Adipocyte (in vitro differentiated cells): ENCODE measurements around the gene DLK2.
A peak's percentile ranks its signal among the peaks of the same experiment; 100 is the strongest.
"Not testable (repeated sequence)": the region's sequence is repeated elsewhere in the genome, so short reads cannot be mapped to it uniquely, and the experiment has no call there.

Experiments used
- DNase-seq: peaks from one replicate; pipeline ENCODE4 v3.0.0-alpha.2; 2015; ENCODE audit warnings: low read depth
- H3K27me3 ChIP-seq: replicated peaks from 2 replicates; pipeline ENCODE4 v1.7.0; 2013; ENCODE audit warnings: mild to moderate bottlenecking, low read length, moderate library complexity; ENCODE audit not compliant: control insufficient read depth, insufficient read depth
- H3K36me3 ChIP-seq: 2 replicates; pipeline ENCODE4 v1.7.0; 2013; ENCODE audit warnings: low read length, mild to moderate bottlenecking, moderate library complexity; ENCODE audit not compliant: control insufficient read depth, insufficient read depth, severe bottlenecking
- H3K4me1 ChIP-seq: 2 replicates; pipeline ENCODE4 v1.7.0; 2013; ENCODE audit warnings: mild to moderate bottlenecking, low read length, moderate library complexity; ENCODE audit not compliant: control insufficient read depth, insufficient read depth
- H3K4me3 ChIP-seq: 2 replicates; pipeline ENCODE4 v1.7.0; 2013; ENCODE audit warnings: mild to moderate bottlenecking, low read length, moderate library complexity
- H3K9ac ChIP-seq: 2 replicates; pipeline ENCODE4 v1.7.0; 2013; ENCODE audit warnings: mild to moderate bottlenecking, low read length, moderate library complexity
- H3K9me3 ChIP-seq: 2 replicates; pipeline ENCODE4 v1.7.0; 2013; ENCODE audit warnings: mild to moderate bottlenecking, low read length, moderate library complexity; ENCODE audit not compliant: control insufficient read depth

Gene DLK2

DNA sequence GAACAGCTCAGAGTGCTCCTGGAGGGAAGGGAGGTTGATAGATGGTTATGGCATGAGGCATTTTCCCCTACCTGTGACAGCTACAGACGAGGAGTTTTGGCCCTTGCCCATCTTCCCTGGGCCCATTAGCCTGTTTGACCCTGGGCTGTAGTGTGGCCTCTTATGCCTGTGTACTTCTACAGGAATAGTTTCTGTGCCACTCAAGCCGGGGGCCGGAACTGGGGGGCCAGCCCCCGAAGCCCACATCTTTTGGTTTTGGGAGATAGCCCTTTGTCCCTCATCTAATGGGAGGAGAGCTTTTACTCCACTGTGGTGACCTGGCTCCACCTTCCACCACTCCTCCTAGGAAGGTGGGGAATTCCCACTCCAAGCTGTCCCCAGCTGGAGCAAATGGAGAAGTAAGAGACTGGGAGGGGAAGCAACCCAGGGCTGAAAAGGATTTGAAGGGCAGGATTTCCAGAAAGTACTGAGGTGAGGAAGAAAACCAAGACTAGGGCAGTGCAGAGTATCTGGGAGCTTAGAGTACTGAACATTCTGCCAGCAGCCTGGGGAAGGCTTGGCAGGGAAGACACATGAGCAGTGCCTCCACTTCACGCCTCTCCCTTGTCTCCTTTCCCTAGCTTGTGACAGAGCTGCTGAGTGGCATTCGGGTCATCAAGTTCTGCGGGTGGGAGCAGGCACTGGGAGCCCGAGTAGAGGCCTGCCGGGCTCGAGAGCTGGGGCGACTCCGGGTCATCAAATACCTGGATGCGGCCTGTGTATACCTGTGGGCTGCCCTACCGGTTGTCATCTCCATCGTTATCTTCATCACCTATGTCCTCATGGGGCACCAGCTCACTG, 21.1 kb downstream of the DLK2 start:
- Histone ChIP-seq H3K9me3 (no peaks in the 10 kb centered on the region), H3K27me3 (no peaks in the 10 kb centered on the region), H3K9ac (no peak overlapping the region), H3K4me3 (no peak overlapping the region), H3K4me1 (peaks cover 24% of the 10 kb centered on the region), H3K36me3 (peaks cover 46% of the 10 kb centered on the region)
- no peak for DNase-seq

DNA sequence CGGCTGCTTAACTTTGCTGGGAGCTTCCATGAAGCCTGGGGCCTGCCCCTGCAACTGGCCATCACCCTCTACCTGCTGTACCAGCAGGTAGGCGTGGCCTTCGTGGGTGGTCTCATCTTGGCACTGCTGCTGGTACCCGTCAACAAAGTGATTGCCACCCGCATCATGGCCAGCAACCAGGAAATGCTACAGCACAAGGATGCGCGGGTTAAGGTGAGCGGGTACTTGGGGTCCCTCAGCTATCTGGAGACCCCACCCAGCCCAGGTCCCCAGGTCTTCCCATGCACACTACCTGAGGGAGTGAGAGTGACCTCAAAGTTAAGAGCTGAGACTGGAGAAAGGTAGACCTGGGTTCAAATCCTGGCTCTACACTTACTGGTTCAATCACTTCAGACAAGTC, 22.2 kb downstream of the DLK2 start:
- H3K4me3 ChIP-seq, result no peak overlapping the region
- peaks cover 38% of the 10 kb centered on the region for H3K36me3 ChIP-seq
- H3K9me3 ChIP-seq, result no peaks in the 10 kb centered on the region
- DNase-seq, result no peak
- H3K9ac ChIP-seq, result no peak overlapping the region
- no peaks in the 10 kb centered on the region for H3K27me3 ChIP-seq
- H3K4me1 ChIP-seq, result peaks cover 34% of the 10 kb centered on the region

DNA sequence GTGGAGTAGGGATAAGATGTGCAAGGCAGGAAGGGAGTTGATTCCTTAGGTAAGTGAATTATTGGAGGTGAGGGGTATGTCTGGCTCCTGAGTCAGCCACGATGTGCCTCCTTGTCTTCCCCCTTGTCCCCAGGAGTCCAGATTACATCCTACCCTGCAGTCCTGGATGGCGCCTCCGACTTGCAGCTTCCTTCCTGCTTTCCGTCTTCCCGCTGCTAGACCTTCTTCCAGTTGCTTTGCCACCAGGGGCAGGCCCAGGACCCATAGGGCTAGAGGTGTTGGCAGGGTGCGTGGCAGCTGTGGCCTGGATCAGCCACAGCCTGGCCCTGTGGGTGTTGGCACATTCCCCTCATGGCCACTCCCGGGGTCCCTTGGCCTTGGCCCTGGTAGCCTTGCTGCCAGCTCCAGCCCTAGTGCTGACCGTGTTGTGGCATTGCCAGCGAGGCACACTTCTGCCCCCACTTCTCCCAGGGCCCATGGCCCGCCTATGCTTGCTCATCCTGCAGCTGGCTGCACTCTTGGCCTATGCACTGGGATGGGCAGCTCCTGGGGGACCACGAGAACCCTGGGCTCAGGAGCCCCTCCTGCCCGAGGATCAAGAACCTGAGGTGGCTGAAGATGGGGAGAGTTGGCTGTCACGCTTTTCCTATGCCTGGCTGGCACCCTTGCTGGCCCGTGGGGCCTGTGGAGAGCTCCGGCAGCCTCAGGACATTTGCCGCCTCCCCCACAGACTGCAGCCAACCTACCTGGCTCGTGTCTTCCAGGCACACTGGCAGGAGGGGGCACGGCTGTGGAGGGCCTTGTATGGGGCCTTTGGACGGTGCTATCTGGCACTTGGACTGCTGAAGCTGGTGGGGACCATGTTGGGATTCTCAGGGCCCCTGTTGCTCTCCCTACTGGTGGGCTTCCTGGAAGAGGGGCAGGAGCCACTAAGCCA, 23.1 kb downstream of the DLK2 start:
- Histone ChIP-seq H3K36me3 (peaks cover 32% of the 10 kb centered on the region), H3K4me3 (no peak overlapping the region), H3K9me3 (no peaks in the 10 kb centered on the region), H3K4me1 (peaks cover 27% of the 10 kb centered on the region), H3K27me3 (no peaks in the 10 kb centered on the region), H3K9ac (no peak overlapping the region)
- no peak for DNase-seq

DNA sequence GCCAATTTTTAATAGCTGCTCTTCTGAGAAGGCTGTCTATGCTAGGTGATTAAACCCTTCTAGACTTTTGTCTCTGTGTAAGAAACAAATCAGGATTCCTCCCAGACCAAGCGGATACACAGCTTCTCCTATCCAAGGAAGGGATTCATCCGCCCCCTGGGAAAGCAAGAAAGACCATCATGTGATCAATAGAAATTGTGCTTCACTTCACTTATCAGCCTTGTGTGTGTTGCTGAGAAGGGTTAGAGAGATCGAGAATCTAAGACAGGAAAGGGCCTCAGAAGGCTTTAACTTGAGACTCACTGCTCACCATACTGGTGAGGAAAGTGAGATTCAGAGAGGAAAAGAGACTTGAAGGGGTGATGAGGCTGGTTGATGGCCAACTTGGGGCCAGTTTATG, 26.5 kb downstream of the DLK2 start:
- Histone ChIP-seq H3K4me1 (peaks cover 14% of the 10 kb centered on the region), H3K27me3 (no peaks in the 10 kb centered on the region), H3K36me3 (peaks cover 26% of the 10 kb centered on the region), H3K9ac (peak overlapping the region; percentile 97), H3K9me3 (no peaks in the 10 kb centered on the region), H3K4me3 (peak overlapping the region; percentile 97)
- DNase-seq, result no peak

DNA sequence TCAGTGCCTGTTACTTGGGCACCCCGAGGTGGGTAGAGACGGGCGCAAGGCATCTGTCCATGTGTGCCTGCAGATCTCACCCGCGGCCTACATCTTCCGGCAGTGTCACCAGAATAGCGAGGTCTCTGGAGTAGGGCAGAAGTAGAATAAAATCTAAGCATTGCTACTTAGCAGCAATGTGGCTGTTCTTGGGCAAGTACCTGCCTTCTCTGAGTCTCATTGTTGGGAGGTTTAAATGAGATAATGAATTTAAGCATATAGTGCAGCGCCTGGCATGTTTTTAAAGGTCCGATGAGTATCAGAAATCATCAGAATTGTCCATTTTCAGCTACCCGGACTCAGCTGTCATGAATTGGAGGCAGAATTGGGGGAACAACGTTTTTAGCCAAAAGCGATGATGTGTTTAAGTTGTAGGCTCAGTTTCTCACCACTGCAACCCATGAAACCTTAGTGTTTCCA, 27.2 kb downstream of the DLK2 start:
- DNase-seq, result no peak
- Histone ChIP-seq H3K9me3 (no peaks in the 10 kb centered on the region), H3K27me3 (no peaks in the 10 kb centered on the region), H3K4me3 (peak overlapping the region; percentile 97), H3K36me3 (peaks cover 21% of the 10 kb centered on the region), H3K4me1 (peaks cover 14% of the 10 kb centered on the region), H3K9ac (peak overlapping the region; percentile 97)

DNA sequence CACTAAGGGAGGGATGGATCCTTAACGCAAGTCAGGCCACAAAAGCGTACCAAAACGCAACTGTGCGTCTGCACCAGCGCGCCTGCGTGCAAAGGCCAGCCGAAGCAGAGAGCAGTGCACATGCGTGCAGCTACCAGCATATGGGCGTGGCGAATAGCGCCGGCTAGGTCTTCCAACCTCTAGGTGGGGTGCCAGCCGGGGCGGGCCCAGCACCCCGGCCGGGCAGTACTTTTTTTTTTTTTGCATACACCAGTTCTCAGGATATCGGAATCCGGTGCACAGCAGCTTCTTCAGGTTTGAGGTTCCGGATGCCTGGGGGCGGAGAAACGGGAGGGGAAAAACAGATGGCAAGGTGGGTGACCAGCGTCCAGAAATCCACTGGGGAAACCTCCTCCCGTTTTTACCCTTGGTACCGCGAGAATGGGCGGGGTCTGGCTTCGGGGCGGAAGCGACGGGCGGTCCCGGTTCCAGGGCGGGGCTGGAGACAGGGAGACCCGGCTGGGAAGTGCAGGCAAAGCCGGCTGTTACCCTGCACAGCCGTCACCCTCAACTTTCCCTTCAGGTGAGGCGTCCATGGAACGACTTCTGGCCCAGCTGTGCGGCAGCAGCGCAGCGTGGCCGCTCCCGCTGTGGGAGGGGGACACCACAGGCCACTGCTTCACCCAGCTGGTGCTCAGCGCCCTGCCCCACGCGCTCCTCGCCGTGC, 27.8 kb downstream of the DLK2 start, which contains the start of gene ABCC10:
ABCC10 (plus strand) TSS at position 136 of the 706 bp plus-strand sequence; CDS start at position 574, 438 bp downstream.
- Histone ChIP-seq H3K9ac (peak within 1 kb of the TSS; percentile 97), H3K9me3 (no peaks in the 10 kb centered on the region), H3K4me3 (peak within 1 kb of the TSS; percentile 97), H3K27me3 (no peaks in the 10 kb centered on the region), H3K4me1 (peaks cover 14% of the 10 kb centered on the region), H3K36me3 (peaks cover 15% of the 10 kb centered on the region)
- DNase-seq, result peak; percentile 97

DNA sequence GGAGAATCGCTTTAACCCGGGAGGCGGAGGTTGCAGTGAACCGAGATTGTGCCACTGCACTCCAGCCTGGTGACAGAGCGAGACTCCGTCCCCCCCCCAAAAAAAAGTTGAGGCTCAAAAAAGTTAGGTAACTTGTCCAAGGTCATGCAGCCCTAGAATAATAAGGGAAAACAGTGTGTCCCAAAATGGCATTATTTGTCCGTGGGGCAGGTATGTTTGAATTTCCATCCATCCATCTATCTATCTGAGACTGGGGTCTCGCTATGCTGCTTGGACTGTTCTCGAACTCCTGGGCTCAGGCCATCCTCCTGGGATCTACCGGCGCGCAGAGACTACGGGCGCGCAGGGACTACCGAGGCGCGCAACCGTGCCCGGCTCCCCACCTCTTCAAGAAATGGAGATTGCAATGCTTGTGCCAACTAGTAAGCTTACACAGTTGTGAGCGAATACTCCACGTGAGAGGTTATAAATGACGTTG, 28.4 kb downstream of the DLK2 start:
- Histone ChIP-seq H3K9ac (peak overlapping the region; percentile 97), H3K27me3 (no peaks in the 10 kb centered on the region), H3K9me3 (no peaks in the 10 kb centered on the region), H3K4me3 (peak overlapping the region; percentile 97), H3K4me1 (peaks cover 14% of the 10 kb centered on the region), H3K36me3 (peaks cover 10% of the 10 kb centered on the region)
- no peak for DNase-seq

DNA sequence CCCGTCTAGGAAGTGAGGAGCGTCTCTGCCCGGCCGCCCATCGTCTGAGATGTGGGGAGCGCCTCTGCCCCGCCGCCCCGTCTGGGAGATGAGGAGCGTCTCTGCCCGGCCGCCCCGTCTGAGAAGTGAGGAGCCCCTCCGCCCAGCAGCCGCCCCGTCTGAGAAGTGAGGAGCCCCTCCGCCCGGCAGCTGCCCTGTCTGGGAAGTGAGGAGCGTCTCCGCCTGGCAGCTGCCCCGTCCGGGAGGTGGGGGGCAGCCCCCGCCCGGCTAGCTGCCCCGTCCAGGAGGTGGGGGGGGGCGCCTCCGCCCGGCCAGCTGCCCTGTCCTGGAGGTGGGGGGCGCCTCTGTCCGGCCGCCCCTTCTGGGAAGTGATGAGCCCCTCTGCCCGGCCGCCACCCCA, 30.3 kb downstream of the DLK2 start:
- peaks cover 14% of the 10 kb centered on the region for H3K4me1 ChIP-seq
- H3K36me3 ChIP-seq, H3K9me3 ChIP-seq, H3K27me3 ChIP-seq, DNase-seq, H3K9ac ChIP-seq, H3K4me3 ChIP-seq: not testable (repeated sequence)

DNA sequence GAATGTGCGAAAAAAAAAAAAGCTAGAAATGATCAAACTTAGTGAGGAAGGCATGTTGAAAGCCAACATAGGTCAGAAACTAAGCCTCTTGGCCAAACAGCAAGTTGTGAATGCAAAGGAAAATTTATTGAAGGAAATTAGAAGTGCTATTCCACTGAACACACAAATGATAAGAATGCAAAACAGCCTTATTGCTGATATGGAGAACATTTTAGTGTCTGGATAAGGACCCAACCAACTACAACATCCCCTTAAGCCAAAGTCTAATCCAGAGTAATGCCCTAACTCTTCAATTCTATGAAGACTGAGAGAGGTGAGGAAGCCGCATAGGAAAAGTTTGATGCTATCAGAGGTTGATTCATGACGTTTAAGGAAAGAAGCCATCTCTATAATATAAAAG, 33.5 kb downstream of the DLK2 start:
- Histone ChIP-seq H3K4me3 (no peak overlapping the region), H3K36me3 (no peaks in the 10 kb centered on the region), H3K4me1 (peaks cover under 1% of the 10 kb centered on the region), H3K9me3 (peaks cover 4% of the 10 kb centered on the region), H3K9ac (no peak overlapping the region), H3K27me3 (peaks cover 10% of the 10 kb centered on the region)
- DNase-seq, result no peak

DNA sequence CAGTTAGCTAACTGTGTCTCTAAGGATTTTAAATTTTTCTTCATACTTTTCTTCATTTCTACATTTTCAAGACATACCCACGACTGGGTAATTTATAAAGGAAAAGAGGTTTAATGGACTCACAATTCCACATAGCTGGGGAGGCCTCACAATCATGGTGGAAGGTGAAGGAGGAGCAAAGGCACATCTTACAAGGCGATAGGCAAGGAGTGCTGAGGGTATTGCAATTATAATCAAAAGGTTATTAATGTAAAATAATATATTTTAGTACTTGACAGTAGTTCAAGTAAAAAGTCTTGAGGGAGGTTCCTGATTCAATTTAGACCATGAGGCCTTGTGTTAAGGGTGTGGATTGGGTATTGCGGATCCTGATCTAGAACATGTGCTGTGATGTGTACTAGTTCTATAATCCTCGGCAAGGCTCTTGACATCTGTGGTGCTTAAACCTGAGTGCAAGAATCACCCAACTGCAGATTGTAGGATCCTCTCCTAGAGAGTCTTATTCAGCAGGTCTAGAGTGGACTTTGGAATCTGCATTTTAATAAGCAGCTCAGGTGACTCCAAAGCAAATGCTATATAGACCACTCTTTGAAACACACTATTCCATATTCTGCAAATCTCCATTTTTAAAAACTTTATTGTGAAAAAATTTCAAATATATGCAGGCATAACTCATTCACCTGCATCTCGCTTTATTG, 35.2 kb downstream of the DLK2 start:
- no peak for DNase-seq
- Histone ChIP-seq H3K9me3 (peaks cover 4% of the 10 kb centered on the region), H3K4me3 (no peak overlapping the region), H3K27me3 (peaks cover 10% of the 10 kb centered on the region), H3K36me3 (no peaks in the 10 kb centered on the region), H3K9ac (no peak overlapping the region), H3K4me1 (no peaks in the 10 kb centered on the region)
